A673 (cell line): ENCODE results near the gene DNMT3A. TPM values are rescaled to one million over a fixed set of nuclear protein-coding genes. Genes with fewer than 3 reads are reported as not detected.

Source experiments
- BruUV-seq: library from RNA; stranded (reverse); fragments of 400-500 nt; replicated peaks from 2 replicates; lab custom pipeline; 2021; lab: Mats Ljungman, UMichigan
- CTCF ChIA-PET: fragments of 300-600 bp; sonication (Branson Sonifier 250); formaldehyde crosslinking; loops from one replicate; lab custom pipeline; 2022; ENCODE audit warnings: antibody characterized with exemption; lab: Charles Lee
- POLR2A ChIA-PET: fragments of 300-600 bp; sonication (Branson Sonifier 250); formaldehyde crosslinking; loops from one replicate; lab custom pipeline; 2022; ENCODE audit warnings: antibody characterized with exemption; ENCODE audit not compliant: low non-redundant PET; lab: Charles Lee
- DNase-seq: peaks from one replicate; pipeline ENCODE4 v3.0.0-alpha.2; 2015; ENCODE audit warnings: low spot score
- H3K27ac ChIP-seq: fragments of 200-600 bp; sonication (generic); 2 replicates; pipeline ENCODE4 v1.5.1; 2016; ENCODE audit warnings: mixed run types, low read depth, mild to moderate bottlenecking, mixed read lengths, antibody characterized with exemption, low read length; ENCODE audit not compliant: poor library complexity, severe bottlenecking
- H3K27me3 ChIP-seq: fragments of 200-600 bp; sonication (generic); replicated peaks from 2 replicates; pipeline ENCODE4 v1.6.1; 2017; ENCODE audit warnings: mixed run types, low read depth, mild to moderate bottlenecking, mixed read lengths, antibody characterized with exemption, low read length; ENCODE audit not compliant: insufficient read depth, poor library complexity
- H3K36me3 ChIP-seq: fragments of 200-600 bp; sonication (generic); 2 replicates; pipeline ENCODE4 v1.6.1; 2016; ENCODE audit warnings: mixed run types, mild to moderate bottlenecking, mixed read lengths, antibody characterized with exemption, low read length; ENCODE audit not compliant: insufficient read depth, poor library complexity, severe bottlenecking
- H3K4me1 ChIP-seq: fragments of 200-600 bp; sonication (generic); 2 replicates; pipeline ENCODE4 v1.6.1; 2017; ENCODE audit warnings: mixed run types, mild to moderate bottlenecking, mixed read lengths, antibody characterized with exemption, low read length; ENCODE audit not compliant: insufficient read depth, poor library complexity, severe bottlenecking
- H3K4me3 ChIP-seq: fragments of 200-600 bp; sonication (generic); 2 replicates; pipeline ENCODE4 v1.5.1; 2016; ENCODE audit warnings: low read depth, mixed run types, mild to moderate bottlenecking, mixed read lengths, low read length; ENCODE audit not compliant: poor library complexity, severe bottlenecking
- H3K9me3 ChIP-seq: fragments of 200-600 bp; sonication (generic); 2 replicates; pipeline ENCODE4 v1.6.1; 2016; ENCODE audit warnings: mixed run types, low read depth, mild to moderate bottlenecking, mixed read lengths, antibody characterized with exemption, low read length; ENCODE audit not compliant: poor library complexity, severe bottlenecking
- EZH2 ChIP-seq: fragments of 200-600 bp; sonication (generic); IDR thresholded peaks from 2 replicates; pipeline ENCODE4 v1.6.1; 2017; ENCODE audit warnings: borderline replicate concordance, low read depth, mild to moderate bottlenecking, mixed read lengths, antibody characterized with exemption, low read length; ENCODE audit not compliant: poor library complexity, severe bottlenecking
- intact Hi-C: fragments of 100-400 bp; cut with micrococcal nuclease; formaldehyde crosslinking; loops from one replicate; pipeline ENCODE4 v1.10.0; 2022; ENCODE audit not compliant: unreplicated experiment
- total RNA-seq: library from RNA; stranded (reverse); gene quantifications from 2 replicates; pipeline ENCODE4 v1.2.3, GENCODE V29; 2021
- TF ChIP-seq, protein P1 (sequence below): fragments of 300-800, 200-600 bp; sonication (generic); conservative IDR thresholded peaks from 2 replicates; pipeline ENCODE4 v1.5.1; 2017; ENCODE audit warnings: low read depth, mild to moderate bottlenecking, antibody characterized with exemption, low read length, moderate library complexity, mixed read lengths

DNMT3A gene
- total RNA-seq, 1 experiment from 2014 or later, result 109 TPM

- no TSS peak for BruUV-seq
- no peak overlapping the region for H3K4me3 ChIP-seq
- no peak overlapping the region for H3K27ac ChIP-seq
- DNase-seq, result no peak
- no peaks in the 10 kb centered on the region for H3K36me3 ChIP-seq
- no peaks in the 10 kb centered on the region for H3K27me3 ChIP-seq
- TF ChIP-seq EZH2, result no peak
- TF ChIP-seq, protein P1, sequence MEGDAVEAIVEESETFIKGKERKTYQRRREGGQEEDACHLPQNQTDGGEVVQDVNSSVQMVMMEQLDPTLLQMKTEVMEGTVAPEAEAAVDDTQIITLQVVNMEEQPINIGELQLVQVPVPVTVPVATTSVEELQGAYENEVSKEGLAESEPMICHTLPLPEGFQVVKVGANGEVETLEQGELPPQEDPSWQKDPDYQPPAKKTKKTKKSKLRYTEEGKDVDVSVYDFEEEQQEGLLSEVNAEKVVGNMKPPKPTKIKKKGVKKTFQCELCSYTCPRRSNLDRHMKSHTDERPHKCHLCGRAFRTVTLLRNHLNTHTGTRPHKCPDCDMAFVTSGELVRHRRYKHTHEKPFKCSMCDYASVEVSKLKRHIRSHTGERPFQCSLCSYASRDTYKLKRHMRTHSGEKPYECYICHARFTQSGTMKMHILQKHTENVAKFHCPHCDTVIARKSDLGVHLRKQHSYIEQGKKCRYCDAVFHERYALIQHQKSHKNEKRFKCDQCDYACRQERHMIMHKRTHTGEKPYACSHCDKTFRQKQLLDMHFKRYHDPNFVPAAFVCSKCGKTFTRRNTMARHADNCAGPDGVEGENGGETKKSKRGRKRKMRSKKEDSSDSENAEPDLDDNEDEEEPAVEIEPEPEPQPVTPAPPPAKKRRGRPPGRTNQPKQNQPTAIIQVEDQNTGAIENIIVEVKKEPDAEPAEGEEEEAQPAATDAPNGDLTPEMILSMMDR, result no peak
- ChIA-PET POLR2A (no interaction called here), CTCF (no interaction called here)
- no peaks in the 10 kb centered on the region for H3K9me3 ChIP-seq
- intact Hi-C loops, result no loop called here
- no peaks in the 10 kb centered on the region for H3K4me1 ChIP-seq
Observed at GRCh38 chr2:25356088-25356487, 14.4 kb upstream of the DNMT3A start.

DNA sequence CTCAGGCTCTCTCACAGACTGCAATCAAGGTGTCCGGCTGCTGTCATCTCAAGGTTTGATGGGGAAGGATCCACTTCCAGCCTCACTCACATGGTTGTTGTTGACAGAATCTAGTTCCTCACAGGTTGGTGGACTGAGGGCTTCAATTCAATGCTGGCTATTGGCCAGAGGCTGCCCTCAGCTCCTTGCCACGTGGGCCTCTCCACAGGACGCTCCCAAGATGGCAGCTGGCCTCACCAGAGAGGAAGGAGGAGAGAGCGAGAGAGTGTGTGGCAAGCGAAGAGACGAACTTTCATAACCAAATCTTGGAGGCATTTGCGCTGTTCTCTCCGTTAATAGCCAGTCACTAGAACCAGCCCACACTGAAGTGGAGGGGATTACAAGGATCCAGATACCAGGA is 13.5 kb upstream of the DNMT3A start:
- TF ChIP-seq, protein P1, result no peak
- TF ChIP-seq EZH2, result no peak
- CTCF ChIA-PET, result no interaction called here
- intact Hi-C loops, result no loop called here

DNA sequence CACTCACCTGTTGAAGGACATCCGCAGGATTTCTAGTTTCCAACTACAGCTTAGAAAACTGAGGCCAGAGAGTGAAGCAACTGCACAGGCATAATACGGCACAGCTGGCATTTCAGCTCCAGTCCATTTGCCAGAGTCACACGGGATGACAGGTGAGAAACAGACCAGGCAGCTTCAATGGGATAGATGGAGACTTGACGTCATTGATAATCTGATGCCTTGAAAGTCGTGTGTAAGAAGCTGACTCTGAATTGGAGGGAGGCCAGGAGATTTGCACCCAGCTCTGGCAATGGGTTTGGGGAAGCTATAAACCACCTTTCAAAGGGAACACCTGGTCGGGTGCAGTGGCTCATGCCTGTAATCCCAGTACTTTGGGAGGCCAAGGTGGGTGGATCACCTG is 12.4 kb upstream of the DNMT3A start:
- Histone ChIP-seq H3K4me1 (no peaks in the 10 kb centered on the region), H3K36me3 (no peaks in the 10 kb centered on the region), H3K27ac (no peak overlapping the region), H3K4me3 (no peak overlapping the region), H3K9me3 (no peaks in the 10 kb centered on the region), H3K27me3 (no peaks in the 10 kb centered on the region)
- intact Hi-C loops, result no loop called here
- ChIA-PET POLR2A (interaction anchor here (0.6 kb wide), 1 partner anchor 353 kb away, joined by 3 read pairs; no protein-coding TSS in a partner anchor), CTCF (no interaction called here)
- DNase-seq, result no peak
- TF ChIP-seq EZH2, result no peak
- TF ChIP-seq, protein P1, result no peak
- BruUV-seq, result no TSS peak

More for the DNA sequence above, 13.5 kb upstream of the DNMT3A start:
- no peak for DNase-seq
- no peaks in the 10 kb centered on the region for H3K9me3 ChIP-seq
- BruUV-seq, result no TSS peak
- no peak overlapping the region for H3K4me3 ChIP-seq
- no peak overlapping the region for H3K27ac ChIP-seq
- POLR2A ChIA-PET, result no interaction called here
- H3K4me1 ChIP-seq, result no peaks in the 10 kb centered on the region
- H3K36me3 ChIP-seq, result no peaks in the 10 kb centered on the region
- H3K27me3 ChIP-seq, result no peaks in the 10 kb centered on the region
